Measurements from ENCODE around the gene TNFRSF19. TPM values are rescaled to one million over a fixed set of nuclear protein-coding genes. Genes with fewer than 3 reads are reported as not detected.

The TNFRSF19 gene
- total RNA-seq, 4 donors from 2014 or later, result 2.0 to 74.2 (median 4.2) TPM

DNA sequence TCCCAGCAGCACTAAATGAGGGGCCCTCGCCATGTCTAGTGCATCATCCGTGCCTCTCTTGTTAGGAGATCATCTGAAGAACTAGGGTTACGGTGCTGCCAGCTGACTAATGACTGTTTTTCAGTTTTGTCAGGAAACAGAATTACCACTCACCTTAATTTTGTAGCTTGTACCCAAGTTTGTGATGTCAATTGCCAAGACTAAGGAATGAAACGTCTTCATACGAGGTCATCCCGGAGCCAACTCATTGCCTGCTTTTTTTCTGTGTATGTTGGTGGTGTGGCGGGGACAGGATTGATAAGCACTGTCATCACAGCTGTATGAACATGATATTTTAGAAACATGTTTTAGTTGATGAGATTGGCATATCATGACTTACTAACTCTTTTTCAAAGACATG, 100.6 kb downstream of the TNFRSF19 start:
- intact Hi-C loops (cut with DNase I; ENCODE audit: low total_unique reads), result no loop called here
- H3K36me3 ChIP-seq, result no peaks in the 10 kb centered on the region
- DNase-seq, result no peak
- no peaks in the 10 kb centered on the region for H3K9me3 ChIP-seq
- H3K4me3 ChIP-seq, result no peak overlapping the region
- no peaks in the 10 kb centered on the region for H3K27me3 ChIP-seq
- no peak for TF ChIP-seq POLR2A (IDR thresholded peaks at IDR 0.05)
- TF ChIP-seq, protein P1, sequence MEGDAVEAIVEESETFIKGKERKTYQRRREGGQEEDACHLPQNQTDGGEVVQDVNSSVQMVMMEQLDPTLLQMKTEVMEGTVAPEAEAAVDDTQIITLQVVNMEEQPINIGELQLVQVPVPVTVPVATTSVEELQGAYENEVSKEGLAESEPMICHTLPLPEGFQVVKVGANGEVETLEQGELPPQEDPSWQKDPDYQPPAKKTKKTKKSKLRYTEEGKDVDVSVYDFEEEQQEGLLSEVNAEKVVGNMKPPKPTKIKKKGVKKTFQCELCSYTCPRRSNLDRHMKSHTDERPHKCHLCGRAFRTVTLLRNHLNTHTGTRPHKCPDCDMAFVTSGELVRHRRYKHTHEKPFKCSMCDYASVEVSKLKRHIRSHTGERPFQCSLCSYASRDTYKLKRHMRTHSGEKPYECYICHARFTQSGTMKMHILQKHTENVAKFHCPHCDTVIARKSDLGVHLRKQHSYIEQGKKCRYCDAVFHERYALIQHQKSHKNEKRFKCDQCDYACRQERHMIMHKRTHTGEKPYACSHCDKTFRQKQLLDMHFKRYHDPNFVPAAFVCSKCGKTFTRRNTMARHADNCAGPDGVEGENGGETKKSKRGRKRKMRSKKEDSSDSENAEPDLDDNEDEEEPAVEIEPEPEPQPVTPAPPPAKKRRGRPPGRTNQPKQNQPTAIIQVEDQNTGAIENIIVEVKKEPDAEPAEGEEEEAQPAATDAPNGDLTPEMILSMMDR (IDR thresholded peaks at IDR 0.05), result no peak
- no peaks in the 10 kb centered on the region for H3K4me1 ChIP-seq
- H3K27ac ChIP-seq, result peak overlapping the region in 1 of 2 donors; percentile 37

DNA sequence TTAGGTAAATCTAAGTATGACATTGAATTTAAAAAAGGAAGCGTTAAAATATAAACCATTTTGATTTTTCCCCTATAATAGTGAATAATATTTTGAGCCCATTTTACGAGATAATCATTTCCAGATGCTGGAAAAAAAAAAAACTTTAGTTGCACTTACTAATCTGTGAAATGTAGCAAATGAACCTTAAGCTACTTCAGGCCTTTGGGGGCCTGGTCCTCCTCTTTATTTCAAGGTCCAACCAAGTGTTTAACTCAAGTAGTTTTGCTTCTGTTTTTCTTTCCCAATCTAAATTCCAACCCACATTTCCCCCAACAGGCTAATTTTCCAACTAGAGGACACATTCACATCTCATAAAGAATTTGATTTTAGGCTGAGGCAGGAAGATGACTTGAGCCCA, 101.2 kb downstream of the TNFRSF19 start:
- H3K9me3 ChIP-seq, result no peaks in the 10 kb centered on the region
- H3K4me1 ChIP-seq, result no peaks in the 10 kb centered on the region
- H3K27me3 ChIP-seq, result no peaks in the 10 kb centered on the region
- no peak overlapping the region for H3K4me3 ChIP-seq
- no peaks in the 10 kb centered on the region for H3K36me3 ChIP-seq
- DNase-seq, result no peak
- intact Hi-C loops (cut with DNase I; ENCODE audit: low total_unique reads), result no loop called here
- H3K27ac ChIP-seq, result peak overlapping the region in 1 of 2 donors; percentile 41
- TF ChIP-seq POLR2A (IDR thresholded peaks at IDR 0.05), result no peak
- TF ChIP-seq, protein P1 (IDR thresholded peaks at IDR 0.05), result no peak

DNA sequence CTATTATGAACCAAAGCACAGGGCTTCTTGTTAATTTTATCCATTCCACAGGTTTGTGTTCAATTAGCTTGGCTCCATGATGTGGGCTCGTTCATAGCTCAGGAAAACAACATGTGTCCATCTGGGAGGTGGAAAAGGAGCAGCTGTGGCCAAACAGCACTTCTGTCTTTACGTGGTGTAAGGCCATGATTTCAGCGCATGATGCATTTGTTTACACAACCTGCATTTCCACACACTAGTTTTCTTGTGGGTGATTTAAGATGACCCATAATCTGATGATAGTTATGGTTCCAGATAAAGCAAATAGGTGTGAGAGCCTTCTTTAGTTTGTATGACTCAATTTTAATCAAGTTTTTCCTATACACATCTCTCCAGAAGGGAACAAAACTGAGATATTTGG, 101.7 kb downstream of the TNFRSF19 start:
- Histone ChIP-seq H3K27me3 (no peaks in the 10 kb centered on the region), H3K27ac (peak overlapping the region in 1 of 2 donors; percentile 41), H3K9me3 (no peaks in the 10 kb centered on the region), H3K4me1 (no peaks in the 10 kb centered on the region), H3K4me3 (no peak overlapping the region), H3K36me3 (no peaks in the 10 kb centered on the region)
- no peak for TF ChIP-seq POLR2A (IDR thresholded peaks at IDR 0.05)
- TF ChIP-seq, protein P1 (IDR thresholded peaks at IDR 0.05), result no peak
- DNase-seq, result no peak
- intact Hi-C loops (cut with DNase I; ENCODE audit: low total_unique reads), result no loop called here

DNA sequence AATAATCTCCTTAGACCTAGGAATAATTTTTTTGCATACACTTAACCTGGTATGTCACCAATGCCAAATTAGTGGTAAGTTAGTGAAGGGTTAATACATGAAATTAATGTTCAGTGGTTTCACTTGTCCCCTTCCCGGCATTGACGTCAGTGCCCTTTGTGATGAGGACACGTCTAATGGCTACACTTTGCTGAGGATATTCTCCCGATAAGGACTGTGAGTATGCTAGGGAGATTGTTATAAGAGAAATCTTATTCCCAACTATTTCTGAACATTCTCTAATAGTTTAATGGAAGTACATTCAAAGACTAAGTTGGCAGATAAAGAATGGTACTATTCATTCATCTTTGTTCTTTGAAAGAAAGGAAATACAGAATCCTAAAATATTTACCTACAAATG, 102.4 kb downstream of the TNFRSF19 start:
- no peak for TF ChIP-seq POLR2A (IDR thresholded peaks at IDR 0.05)
- TF ChIP-seq, protein P1 (IDR thresholded peaks at IDR 0.05), result no peak
- H3K4me1 ChIP-seq, result no peaks in the 10 kb centered on the region
- H3K27ac ChIP-seq, result peak overlapping the region in 1 of 2 donors; percentile 41
- intact Hi-C loops (cut with DNase I; ENCODE audit: low total_unique reads), result no loop called here
- no peaks in the 10 kb centered on the region for H3K36me3 ChIP-seq
- no peak for DNase-seq
- H3K27me3 ChIP-seq, result no peaks in the 10 kb centered on the region
- no peak overlapping the region for H3K4me3 ChIP-seq
- H3K9me3 ChIP-seq, result no peaks in the 10 kb centered on the region

DNA sequence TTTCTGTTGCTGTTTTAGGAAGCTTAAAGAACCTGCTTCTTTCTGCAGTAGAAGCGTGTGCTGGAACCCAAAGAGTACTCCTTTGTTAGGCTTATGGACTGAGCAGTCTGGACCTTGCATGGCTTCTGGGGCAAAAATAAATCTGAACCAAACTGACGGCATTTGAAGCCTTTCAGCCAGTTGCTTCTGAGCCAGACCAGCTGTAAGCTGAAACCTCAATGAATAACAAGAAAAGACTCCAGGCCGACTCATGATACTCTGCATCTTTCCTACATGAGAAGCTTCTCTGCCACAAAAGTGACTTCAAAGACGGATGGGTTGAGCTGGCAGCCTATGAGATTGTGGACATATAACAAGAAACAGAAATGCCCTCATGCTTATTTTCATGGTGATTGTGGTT, 103.1 kb downstream of the TNFRSF19 start:
- H3K9me3 ChIP-seq, result no peaks in the 10 kb centered on the region
- no peak for TF ChIP-seq POLR2A (IDR thresholded peaks at IDR 0.05)
- TF ChIP-seq, protein P1 (IDR thresholded peaks at IDR 0.05), result no peak
- intact Hi-C loops (cut with DNase I; ENCODE audit: low total_unique reads), result no loop called here
- no peak overlapping the region for H3K4me3 ChIP-seq
- DNase-seq, result peak; percentile 47 to 49
- no peaks in the 10 kb centered on the region for H3K4me1 ChIP-seq
- H3K27ac ChIP-seq, result peak overlapping the region; percentile 2 to 46
- no peaks in the 10 kb centered on the region for H3K27me3 ChIP-seq
- H3K36me3 ChIP-seq, result no peaks in the 10 kb centered on the region

All from uterus (tissue), 4 donors.